Stimulated activated CD4-positive, alpha-beta T cell treated with anti-CD3 and anti-CD28 coated beads, Interleukin-1b, Interleukin-23, amount 100 ng/mL, for 1 hour (primary cell): ENCODE data around the gene WDR81.
"Not testable (repeated sequence)": the region's sequence is repeated elsewhere in the genome, so short reads cannot be mapped to it uniquely, and the experiment has no call there.

Experiments used
- DNase-seq, 2 donors: peaks; one replicate each; pipeline ENCODE4 v3.0.0-alpha.2; 2020; ENCODE audit warnings: low read depth in 2 of 2

Gene WDR81

GRCh38 chr17:1713160-1713877, 11.2 kb upstream of the WDR81 start:
- no peak for DNase-seq

GRCh38 chr17:1713878-1714426, 10.6 kb upstream of the WDR81 start:
- DNase-seq = no peak

- DNase-seq = no peak
Measured at GRCh38 chr17:1714427-1714979, 10.0 kb upstream of the WDR81 start.

- DNase-seq = no peak
Measured at GRCh38 chr17:1714980-1715802, 9.3 kb upstream of the WDR81 start.

GRCh38 chr17:1715803-1716075, 8.8 kb upstream of the WDR81 start:
- no peak for DNase-seq

- DNase-seq = peak; percentile 99 to 100
Measured at GRCh38 chr17:1716076-1716911, 8.2 kb upstream of the WDR81 start.

- peak; percentile 57 to 60 for DNase-seq
Measured at GRCh38 chr17:1716912-1717695, 7.4 kb upstream of the WDR81 start.

GRCh38 chr17:1718362-1719165, 5.9 kb upstream of the WDR81 start:
- no peak for DNase-seq

GRCh38 chr17:1720856-1721386, 3.6 kb upstream of the WDR81 start:
- DNase-seq = peak; percentile 50 to 55

GRCh38 chr17:1722022-1722421, 2.5 kb upstream of the WDR81 start:
- not testable (repeated sequence) for DNase-seq

- no peak for DNase-seq
Measured at GRCh38 chr17:1724869-1725641, 551 bp downstream of the WDR81 start.

- no peak for DNase-seq
Measured at GRCh38 chr17:1725642-1726511, 1.4 kb downstream of the WDR81 start.

GRCh38 chr17:1726626-1727257, 2.2 kb downstream of the WDR81 start:
- no peak for DNase-seq

- DNase-seq = no peak
Measured at GRCh38 chr17:1727258-1727789, 2.8 kb downstream of the WDR81 start.

- no peak for DNase-seq
Measured at GRCh38 chr17:1727876-1728630, 3.5 kb downstream of the WDR81 start.

GRCh38 chr17:1729966-1730325, 5.4 kb downstream of the WDR81 start:
- DNase-seq = no peak
